ENCODE data around the gene PSMD12. TPM values are rescaled to one million over a fixed set of nuclear protein-coding genes. Genes with fewer than 3 reads are reported as not detected.

The PSMD12 gene
- total and polyA plus RNA-seq, 2 experiments from 2014 or later, result 16.6 to 44.1 TPM

- Histone ChIP-seq H3K27ac (peak within 1 kb of the TSS; percentile 19), H3K9me3 (ENCODE audit: low read depth) (no peaks in the 10 kb centered on the region), H3K4me3 (peak within 1 kb of the TSS; percentile 62), H3K27me3 (no peaks in the 10 kb centered on the region), H3K4me1 (ENCODE audit: low read depth) (peaks cover 2% of the 10 kb centered on the region), H3K36me3 (no peaks in the 10 kb centered on the region)
- TF ChIP-seq CTCF (IDR thresholded peaks at IDR 0.05; ENCODE audit: low read depth, low read length), result no peak
- peak; percentile 86 to 92 for DNase-seq (ENCODE audit: low read depth in 1 of 2, low spot score in 1 of 2)
These were observed 10.5 kb upstream of the PSMD12 start, which contains the start of gene PITPNC1 for GRCh38 chr17:67376737-67377487. Gene PITPNC1, plus strand, starts transcription at chr17:67377281.

- DNase-seq (ENCODE audit: low read depth in 1 of 2, low spot score in 1 of 2), result peak in 1 of 2 donors; percentile 32
- Histone ChIP-seq H3K4me3 (peak overlapping the region; percentile 62), H3K9me3 (ENCODE audit: low read depth) (no peaks in the 10 kb centered on the region), H3K4me1 (ENCODE audit: low read depth) (peaks cover 2% of the 10 kb centered on the region), H3K36me3 (no peaks in the 10 kb centered on the region), H3K27me3 (no peaks in the 10 kb centered on the region), H3K27ac (no peak overlapping the region)
- TF ChIP-seq CTCF (IDR thresholded peaks at IDR 0.05; ENCODE audit: low read depth, low read length), result no peak
These were observed 10.0 kb upstream of the PSMD12 start for GRCh38 chr17:67376415-67376736.

- Histone ChIP-seq H3K4me3 (no peak overlapping the region), H3K9me3 (ENCODE audit: low read depth) (no peaks in the 10 kb centered on the region), H3K27me3 (no peaks in the 10 kb centered on the region), H3K27ac (no peak overlapping the region), H3K4me1 (ENCODE audit: low read depth) (peaks cover 2% of the 10 kb centered on the region), H3K36me3 (no peaks in the 10 kb centered on the region)
- no peak for TF ChIP-seq CTCF (IDR thresholded peaks at IDR 0.05; ENCODE audit: low read depth, low read length)
- DNase-seq (ENCODE audit: low read depth in 1 of 2, low spot score in 1 of 2), result no peak
These were observed 9.3 kb upstream of the PSMD12 start for GRCh38 chr17:67375716-67376115.

- Histone ChIP-seq H3K27me3 (no peaks in the 10 kb centered on the region), H3K4me3 (no peak overlapping the region), H3K9me3 (ENCODE audit: low read depth) (no peaks in the 10 kb centered on the region), H3K27ac (no peak overlapping the region), H3K4me1 (ENCODE audit: low read depth) (peaks cover 2% of the 10 kb centered on the region), H3K36me3 (no peaks in the 10 kb centered on the region)
- DNase-seq (ENCODE audit: low read depth in 1 of 2, low spot score in 1 of 2), result no peak
- TF ChIP-seq CTCF (IDR thresholded peaks at IDR 0.05; ENCODE audit: low read depth, low read length), result no peak
These were observed 8.7 kb upstream of the PSMD12 start for GRCh38 chr17:67375054-67375427.

GRCh38 chr17:67374329-67375053 is 8.1 kb upstream of the PSMD12 start:
- Histone ChIP-seq H3K9me3 (ENCODE audit: low read depth) (no peaks in the 10 kb centered on the region), H3K4me3 (no peak overlapping the region)

More at GRCh38 chr17:67374329-67375053, 8.1 kb upstream of the PSMD12 start:
- TF ChIP-seq CTCF (IDR thresholded peaks at IDR 0.05; ENCODE audit: low read depth, low read length), result peak; percentile 90
- no peaks in the 10 kb centered on the region for H3K36me3 ChIP-seq
- no peak overlapping the region for H3K27ac ChIP-seq
- peak; percentile 90 for DNase-seq (ENCODE audit: low read depth in 1 of 2, low spot score in 1 of 2)
- no peaks in the 10 kb centered on the region for H3K27me3 ChIP-seq
- H3K4me1 ChIP-seq (ENCODE audit: low read depth), result peaks cover 2% of the 10 kb centered on the region

Data from cardiac muscle cell (in vitro differentiated cells and primary cell).